ENCODE data around the gene KIF23. TPM values are rescaled to one million over a fixed set of nuclear protein-coding genes. Genes with fewer than 3 reads are reported as not detected.

Gene KIF23
- total RNA-seq, 8 experiments from 2014 or later, result 1.9 to 39.0 (median 2.8) TPM

DNA sequence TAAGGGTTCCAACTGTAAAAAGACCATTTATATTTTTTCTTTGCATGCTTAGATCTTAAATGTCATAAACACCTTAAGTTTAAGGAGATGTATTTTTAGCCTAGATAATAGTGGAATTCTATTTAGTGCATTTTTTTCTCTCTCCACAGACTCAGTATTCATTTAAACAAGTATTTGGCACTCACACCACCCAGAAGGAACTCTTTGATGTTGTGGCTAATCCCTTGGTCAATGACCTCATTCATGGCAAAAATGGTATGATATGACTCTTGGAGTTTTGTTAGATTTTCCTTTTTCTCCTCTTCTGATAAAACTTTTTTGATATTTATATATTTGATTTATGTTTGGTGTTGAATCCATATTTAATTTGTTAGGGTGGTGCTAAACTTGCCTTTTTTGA lies 7.3 kb downstream of the KIF23 start:
- Histone ChIP-seq H3K4me3 (no peak overlapping the region), H3K27ac (no peak overlapping the region), H3K4me1 (replicated peaks in 1 of 2) (no peaks in the 10 kb centered on the region)
- in situ Hi-C loops (cut with MboI; ENCODE audit: low pct_unique_long_range_greater_than_20kb in 2 of 9, low sequenced_read_pairs in 9 of 9, unreplicated experiment in 9 of 9), result loop anchor here in 1 of 9 experiments (25.0 kb wide), 1 partner anchor 359 kb away; no protein-coding TSS in a partner anchor
- ATAC-seq (replicated peaks in 6 of 8), result no peak

DNA sequence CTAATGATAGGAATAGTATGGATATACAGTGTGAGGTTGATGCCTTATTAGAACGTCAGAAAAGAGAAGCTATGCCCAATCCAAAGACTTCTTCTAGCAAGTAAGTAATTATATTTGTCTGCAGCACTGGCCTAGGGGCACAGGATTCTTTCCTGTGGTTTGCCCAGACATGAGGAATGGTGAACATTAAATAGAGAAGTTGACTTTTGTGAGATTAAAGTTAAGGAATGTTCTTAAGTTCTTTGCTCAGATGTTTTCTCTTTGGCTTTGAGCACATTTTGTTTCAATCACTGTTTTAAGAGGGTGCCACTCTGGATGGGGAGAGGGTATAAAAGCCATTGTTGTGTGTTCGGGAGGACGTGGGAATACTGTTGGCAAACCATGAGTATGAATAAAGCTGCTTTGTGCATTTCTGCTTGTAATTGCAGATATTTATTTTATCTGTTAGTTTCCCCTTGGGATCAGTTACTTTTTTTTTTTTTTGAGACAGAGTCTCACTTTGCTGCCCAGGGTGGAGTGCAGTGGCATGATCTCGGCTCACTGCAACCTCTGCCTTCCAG lies 8.3 kb downstream of the KIF23 start:
- no peaks in the 10 kb centered on the region for H3K4me1 ChIP-seq (replicated peaks in 1 of 2)
- in situ Hi-C loops (cut with MboI; ENCODE audit: low pct_unique_long_range_greater_than_20kb in 2 of 9, low sequenced_read_pairs in 9 of 9, unreplicated experiment in 9 of 9), result loop anchor here in 1 of 9 experiments (25.0 kb wide), 1 partner anchor 360 kb away; no protein-coding TSS in a partner anchor
- no peak overlapping the region for H3K4me3 ChIP-seq
- ATAC-seq (replicated peaks in 6 of 8), result no peak
- no peak overlapping the region for H3K27ac ChIP-seq
- 76 to 100% (median 98%) methylated on average over 1 to 4 of the region's 4 CpGs; no CpG with 5 or more reads in 2 of the 10 experiments for WGBS, 10 experiments

DNA sequence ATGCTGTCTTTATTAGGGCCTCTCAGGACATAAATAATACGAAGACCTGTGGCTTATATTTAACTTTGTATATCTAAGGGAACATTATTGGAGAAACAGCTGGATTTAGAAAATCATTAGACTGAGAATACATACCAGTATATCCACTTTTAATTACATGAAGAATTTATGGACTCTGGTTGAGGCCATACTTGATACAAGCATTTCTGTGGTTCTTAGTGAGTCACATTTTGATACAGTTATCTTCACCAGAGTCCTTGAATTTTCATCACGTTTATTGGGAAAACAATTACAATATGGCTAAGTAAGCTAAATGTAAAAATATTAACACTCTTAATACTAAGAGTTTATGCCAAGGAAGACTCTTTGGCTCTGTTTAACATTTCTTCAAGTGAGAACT lies 9.9 kb downstream of the KIF23 start:
- Histone ChIP-seq H3K4me3 (no peak overlapping the region), H3K4me1 (replicated peaks in 1 of 2) (no peaks in the 10 kb centered on the region), H3K27ac (no peak overlapping the region)
- 63 to 100% (median 100%) methylated on average over 1 to 2 of the region's 2 CpGs for WGBS, 10 experiments
- no peak for ATAC-seq (replicated peaks in 6 of 8)
- in situ Hi-C loops (cut with MboI; ENCODE audit: low pct_unique_long_range_greater_than_20kb in 2 of 9, low sequenced_read_pairs in 9 of 9, unreplicated experiment in 9 of 9), result loop anchor here in 1 of 9 experiments (25.0 kb wide), 1 partner anchor 362 kb away; no protein-coding TSS in a partner anchor

DNA sequence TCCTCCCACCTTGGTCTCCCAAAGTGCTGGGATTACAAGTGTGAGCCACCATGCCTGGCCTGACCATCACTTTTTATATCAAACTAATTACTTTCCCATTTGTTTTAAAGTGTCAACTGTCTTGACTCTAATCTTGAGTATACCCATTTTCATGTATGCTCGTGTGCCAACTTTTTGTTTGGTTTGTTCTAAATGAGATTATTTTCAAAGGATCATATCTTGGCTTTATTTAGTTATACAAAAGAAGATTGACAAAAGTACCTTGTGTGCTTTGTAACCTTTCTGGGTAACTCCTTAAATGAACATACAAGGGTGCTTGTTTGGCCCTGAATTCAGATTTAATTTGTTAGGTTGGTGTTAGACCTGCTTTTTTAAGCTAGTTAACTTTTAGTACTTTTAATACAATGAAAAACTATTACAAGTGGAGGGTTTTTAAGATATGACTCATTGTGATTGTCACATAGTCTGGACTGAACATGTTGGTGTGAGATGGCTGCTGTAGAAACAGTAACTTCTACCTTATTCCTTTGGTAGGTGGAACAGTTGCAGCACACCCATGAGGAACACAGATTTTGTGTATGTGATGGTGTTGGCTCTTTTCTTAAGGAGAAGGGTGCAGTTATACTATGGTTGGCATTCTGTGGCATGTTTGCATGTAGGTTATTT lies 10.7 kb downstream of the KIF23 start:
- WGBS, 10 experiments, result 60 to 100% (median 100%) methylated on average over 1 of the region's 1 CpG; no CpG with 5 or more reads in 1 of the 10 experiments
- H3K4me3 ChIP-seq, result no peak overlapping the region
- in situ Hi-C loops (cut with MboI; ENCODE audit: low pct_unique_long_range_greater_than_20kb in 2 of 9, low sequenced_read_pairs in 9 of 9, unreplicated experiment in 9 of 9), result loop anchor here in 1 of 9 experiments (25.0 kb wide), 1 partner anchor 363 kb away; no protein-coding TSS in a partner anchor
- no peaks in the 10 kb centered on the region for H3K4me1 ChIP-seq (replicated peaks in 1 of 2)
- ATAC-seq (replicated peaks in 6 of 8), result no peak
- no peak overlapping the region for H3K27ac ChIP-seq

DNA sequence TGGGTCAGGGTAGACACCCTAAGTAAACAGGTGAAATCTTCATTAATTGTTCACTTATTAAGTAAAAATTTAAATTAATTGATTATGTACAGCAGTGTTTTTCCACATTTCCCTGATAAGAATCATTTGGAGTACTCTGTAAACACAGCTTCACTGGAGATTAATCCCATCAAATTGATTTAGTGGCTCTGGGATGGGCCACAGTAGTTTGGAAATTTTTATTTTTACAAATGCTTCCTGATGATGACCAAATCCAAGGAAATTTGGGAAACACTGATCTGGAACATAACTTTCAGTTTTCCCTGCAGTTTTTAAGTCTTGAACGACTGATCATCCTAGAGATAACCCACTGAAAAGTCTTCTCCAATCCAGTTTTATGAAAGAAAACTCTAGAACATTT lies 19.7 kb downstream of the KIF23 start:
- no peak for ATAC-seq (replicated peaks in 6 of 8)
- Histone ChIP-seq H3K27ac (no peak overlapping the region), H3K4me1 (replicated peaks in 1 of 2) (no peaks in the 10 kb centered on the region), H3K4me3 (no peak overlapping the region)
- WGBS, 10 experiments, result 38 to 100% (median 85%) methylated on average over 1 of the region's 1 CpG; no CpG with 5 or more reads in 2 of the 10 experiments
- in situ Hi-C loops (cut with MboI; ENCODE audit: low pct_unique_long_range_greater_than_20kb in 2 of 9, low sequenced_read_pairs in 9 of 9, unreplicated experiment in 9 of 9), result no loop called here

DNA sequence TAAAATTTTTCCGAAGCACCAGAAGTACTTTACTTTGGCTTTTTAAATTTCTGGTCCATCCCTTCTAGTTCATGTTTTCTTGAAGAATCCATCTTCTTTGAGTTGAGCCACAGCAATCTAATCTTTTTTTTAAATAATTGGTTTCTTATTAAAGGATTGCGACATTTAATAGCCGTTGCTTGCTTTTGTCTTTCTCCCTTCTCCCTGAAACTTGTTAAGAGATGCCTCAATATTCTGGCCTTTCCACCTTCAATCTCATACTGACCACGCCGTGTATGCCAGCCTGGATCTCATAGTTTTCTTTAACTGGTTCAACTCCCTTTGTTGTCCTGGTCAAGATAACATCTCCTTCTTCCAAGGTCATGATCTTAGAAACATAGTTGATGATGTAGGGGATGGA lies 20.1 kb downstream of the KIF23 start:
- no peak overlapping the region for H3K4me3 ChIP-seq
- WGBS, 10 experiments, result 77 to 100% (median 95%) methylated on average over 1 to 5 of the region's 5 CpGs; no CpG with 5 or more reads in 1 of the 10 experiments
- H3K27ac ChIP-seq, result no peak overlapping the region
- in situ Hi-C loops (cut with MboI; ENCODE audit: low pct_unique_long_range_greater_than_20kb in 2 of 9, low sequenced_read_pairs in 9 of 9, unreplicated experiment in 9 of 9), result no loop called here
- no peaks in the 10 kb centered on the region for H3K4me1 ChIP-seq (replicated peaks in 1 of 2)
- no peak for ATAC-seq (replicated peaks in 6 of 8)

DNA sequence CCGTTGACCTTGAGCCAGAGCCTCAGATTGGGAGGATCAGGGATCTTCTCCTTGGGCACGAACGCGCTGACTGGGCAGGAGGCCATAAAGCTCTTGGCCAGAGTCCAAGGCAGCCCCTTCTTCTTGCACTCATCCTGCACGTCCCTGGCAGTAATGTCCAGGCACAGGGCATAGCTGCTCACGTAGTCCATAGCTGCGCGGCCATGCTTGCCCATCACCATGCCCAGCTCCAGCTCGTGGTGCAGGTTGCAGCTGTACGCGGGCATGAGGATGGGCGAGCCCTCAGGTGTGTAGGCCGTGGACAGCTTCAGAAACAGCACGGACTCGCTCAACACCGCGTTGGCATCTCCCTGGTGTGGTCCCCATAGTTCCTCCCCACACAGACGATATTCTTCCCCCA lies 20.5 kb downstream of the KIF23 start:
- no peak overlapping the region for H3K4me3 ChIP-seq
- H3K4me1 ChIP-seq (replicated peaks in 1 of 2), result no peaks in the 10 kb centered on the region
- no peak overlapping the region for H3K27ac ChIP-seq
- in situ Hi-C loops (cut with MboI; ENCODE audit: low pct_unique_long_range_greater_than_20kb in 2 of 9, low sequenced_read_pairs in 9 of 9, unreplicated experiment in 9 of 9), result no loop called here
- ATAC-seq (replicated peaks in 6 of 8), result no peak
- 90 to 100% (median 99%) methylated on average over 1 to 9 of the region's 18 CpGs; no CpG with 5 or more reads in 4 of the 10 experiments for WGBS, 10 experiments

DNA sequence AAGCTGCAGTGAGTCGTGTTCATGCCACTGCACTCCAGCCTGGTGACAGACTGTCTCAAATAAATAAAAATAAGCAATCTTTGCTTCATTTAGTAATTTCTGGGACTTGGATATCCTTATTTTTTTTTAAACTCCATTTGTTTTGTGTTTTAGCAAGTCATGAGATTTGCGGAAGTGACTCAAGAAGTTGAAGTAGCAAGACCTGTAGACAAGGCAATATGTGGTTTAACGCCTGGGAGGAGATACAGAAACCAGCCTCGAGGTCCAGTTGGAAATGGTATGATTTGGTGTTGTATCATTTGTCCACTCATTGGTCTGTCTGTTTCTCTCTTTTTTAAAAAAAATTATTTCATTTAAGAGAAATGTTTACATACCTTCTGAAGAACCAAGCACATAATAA lies 21.8 kb downstream of the KIF23 start:
- Histone ChIP-seq H3K4me3 (no peak overlapping the region), H3K27ac (no peak overlapping the region), H3K4me1 (replicated peaks in 1 of 2) (no peaks in the 10 kb centered on the region)
- WGBS, 10 experiments, result 87 to 100% (median 96%) methylated on average over 2 to 4 of the region's 4 CpGs; no CpG with 5 or more reads in 2 of the 10 experiments
- in situ Hi-C loops (cut with MboI; ENCODE audit: low pct_unique_long_range_greater_than_20kb in 2 of 9, low sequenced_read_pairs in 9 of 9, unreplicated experiment in 9 of 9), result no loop called here
- no peak for ATAC-seq (replicated peaks in 6 of 8)

DNA sequence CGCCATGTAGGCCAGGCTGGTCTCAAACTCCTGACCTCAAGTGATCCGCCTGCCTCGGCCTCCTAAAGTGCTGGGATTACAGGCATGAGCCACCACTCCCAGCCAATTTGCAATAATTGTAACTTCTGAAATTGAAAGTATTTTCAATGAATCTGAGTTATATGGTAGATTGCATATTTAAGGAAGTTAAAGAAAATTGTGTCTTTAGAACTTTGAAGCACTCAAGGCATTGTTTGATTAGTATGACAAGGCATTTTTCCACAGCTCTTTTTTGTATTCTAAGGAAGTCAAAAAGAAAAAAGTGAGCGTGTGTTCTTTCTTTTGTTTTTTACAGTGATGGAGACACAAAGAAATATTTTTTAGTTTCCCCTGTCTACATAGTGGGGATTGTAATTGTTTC lies 22.8 kb downstream of the KIF23 start:
- WGBS, 10 experiments, result 88 to 100% (median 100%) methylated on average over 1 to 4 of the region's 4 CpGs
- Histone ChIP-seq H3K4me1 (replicated peaks in 1 of 2) (no peaks in the 10 kb centered on the region), H3K4me3 (no peak overlapping the region), H3K27ac (no peak overlapping the region)
- no peak for ATAC-seq (replicated peaks in 6 of 8)
- in situ Hi-C loops (cut with MboI; ENCODE audit: low pct_unique_long_range_greater_than_20kb in 2 of 9, low sequenced_read_pairs in 9 of 9, unreplicated experiment in 9 of 9), result no loop called here

DNA sequence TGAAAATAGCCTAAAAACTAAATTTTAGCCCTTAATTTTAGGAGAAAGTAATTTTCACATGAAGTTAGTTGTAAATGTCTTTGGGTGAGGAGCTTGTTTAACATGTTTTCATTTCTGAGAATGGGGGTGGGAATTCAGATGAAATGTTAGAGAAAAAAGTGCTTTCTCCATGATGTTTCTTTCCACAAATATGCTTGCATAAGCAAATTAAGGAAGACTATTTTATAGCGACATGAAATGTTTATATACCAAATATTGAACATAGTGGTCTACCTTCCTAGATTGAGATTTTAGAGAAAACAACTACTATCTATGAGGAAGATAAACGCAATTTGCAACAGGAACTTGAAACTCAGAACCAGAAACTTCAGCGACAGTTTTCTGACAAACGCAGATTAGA lies 25.5 kb downstream of the KIF23 start:
- Histone ChIP-seq H3K4me1 (replicated peaks in 1 of 2) (no peaks in the 10 kb centered on the region), H3K4me3 (no peak overlapping the region), H3K27ac (no peak overlapping the region)
- ATAC-seq (replicated peaks in 6 of 8), result no peak
- 88 to 100% (median 92%) methylated on average over 3 to 4 of the region's 4 CpGs; no CpG with 5 or more reads in 1 of the 10 experiments for WGBS, 10 experiments
- in situ Hi-C loops (cut with MboI; ENCODE audit: low pct_unique_long_range_greater_than_20kb in 2 of 9, low sequenced_read_pairs in 9 of 9, unreplicated experiment in 9 of 9), result no loop called here

DNA sequence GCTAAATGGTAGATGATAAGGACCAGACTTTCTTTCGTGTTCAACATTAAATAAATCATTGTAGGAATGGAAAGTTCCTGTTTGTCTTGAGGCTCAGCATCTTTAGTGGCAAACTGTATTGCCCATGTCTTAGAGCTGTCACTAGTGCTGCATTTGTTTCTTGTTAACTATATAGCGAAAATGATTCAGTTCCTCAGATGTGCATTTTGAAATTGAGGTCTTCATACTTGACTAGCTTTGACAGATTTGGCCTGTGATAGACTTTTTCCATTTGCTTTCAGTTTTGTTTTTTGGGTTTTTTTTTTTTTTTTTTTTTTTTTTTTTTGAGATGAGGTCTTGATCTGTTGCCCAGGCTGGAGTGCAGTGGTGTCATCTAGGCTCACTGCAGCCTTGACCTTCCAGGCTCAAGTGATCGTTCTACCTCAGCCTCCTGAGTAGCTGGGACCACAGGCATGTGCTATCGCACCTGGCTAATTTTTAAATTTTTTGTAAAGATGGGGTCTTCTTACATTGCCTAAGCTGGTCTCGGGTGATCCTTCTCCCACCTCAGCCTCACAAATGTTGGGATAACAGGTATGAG lies 29.0 kb downstream of the KIF23 start:
- in situ Hi-C loops (cut with MboI; ENCODE audit: low pct_unique_long_range_greater_than_20kb in 2 of 9, low sequenced_read_pairs in 9 of 9, unreplicated experiment in 9 of 9), result no loop called here
- 74 to 100% (median 91%) methylated on average over 1 to 5 of the region's 5 CpGs for whole genome bisulfite sequencing, 10 experiments
- H3K27ac ChIP-seq, result no peak overlapping the region
- ATAC-seq (replicated peaks in 6 of 8), result peak in 1 of 8 experiments; percentile 37
- H3K4me1 ChIP-seq (replicated peaks in 1 of 2), result no peaks in the 10 kb centered on the region
- H3K4me3 ChIP-seq, result no peak overlapping the region

DNA sequence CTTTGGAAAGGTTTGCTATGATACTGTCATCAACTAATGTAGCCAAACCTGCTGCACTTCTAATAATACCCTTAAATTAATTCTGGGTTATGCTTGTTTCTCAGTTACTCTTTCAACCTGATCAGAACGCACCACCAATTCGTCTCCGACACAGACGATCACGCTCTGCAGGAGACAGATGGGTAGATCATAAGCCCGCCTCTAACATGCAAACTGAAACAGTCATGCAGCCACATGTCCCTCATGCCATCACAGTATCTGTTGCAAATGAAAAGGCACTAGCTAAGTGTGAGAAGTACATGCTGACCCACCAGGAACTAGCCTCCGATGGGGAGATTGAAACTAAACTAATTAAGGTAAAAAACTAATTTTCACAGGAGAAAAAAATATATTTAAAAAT lies 30.5 kb downstream of the KIF23 start:
- Histone ChIP-seq H3K4me3 (no peak overlapping the region), H3K27ac (no peak overlapping the region), H3K4me1 (replicated peaks in 1 of 2) (no peaks in the 10 kb centered on the region)
- 90 to 100% (median 99%) methylated on average over 1 to 7 of the region's 7 CpGs; no CpG with 5 or more reads in 1 of the 10 experiments for WGBS, 10 experiments
- in situ Hi-C loops (cut with MboI; ENCODE audit: low pct_unique_long_range_greater_than_20kb in 2 of 9, low sequenced_read_pairs in 9 of 9, unreplicated experiment in 9 of 9), result no loop called here
- ATAC-seq (replicated peaks in 6 of 8), result no peak

DNA sequence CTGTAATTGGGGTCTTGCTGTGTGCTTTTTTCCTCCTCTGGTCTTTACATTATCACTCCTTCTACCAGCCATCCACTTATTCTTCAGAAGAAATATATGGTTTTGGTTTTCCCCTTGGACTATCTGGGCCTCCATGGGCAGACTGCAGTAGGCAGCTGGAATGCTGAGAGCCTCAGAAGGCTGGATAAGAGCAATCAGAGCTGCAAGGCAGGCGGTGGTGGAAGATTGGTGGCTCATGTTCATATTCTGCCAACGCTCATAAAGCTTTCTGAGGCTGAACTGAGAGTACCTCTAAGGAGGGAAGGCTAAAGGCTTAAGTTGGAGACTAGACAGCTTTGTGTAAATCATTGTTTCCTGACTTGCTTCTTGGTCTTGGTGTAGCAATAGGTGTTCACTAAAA lies 32.8 kb downstream of the KIF23 start:
- in situ Hi-C loops (cut with MboI; ENCODE audit: low pct_unique_long_range_greater_than_20kb in 2 of 9, low sequenced_read_pairs in 9 of 9, unreplicated experiment in 9 of 9), result no loop called here
- Histone ChIP-seq H3K27ac (no peak overlapping the region), H3K4me3 (no peak overlapping the region), H3K4me1 (replicated peaks in 1 of 2) (peaks cover 5 to 8% of the 10 kb centered on the region in 2 donors)
- ATAC-seq (replicated peaks in 6 of 8), result peak in 1 of 8 experiments; percentile 26
- 83 to 100% (median 100%) methylated on average over 1 to 2 of the region's 2 CpGs; no CpG with 5 or more reads in 4 of the 10 experiments for WGBS, 10 experiments

Measured in motor neuron (in vitro differentiated cells).